Activated CD4-positive, alpha-beta T cell treated with anti-CD3 and anti-CD28 coated beads for 36 hours (primary cell): Measurements from ENCODE around the gene DHRS12. TPM values are rescaled to one million over a fixed set of nuclear protein-coding genes. Genes with fewer than 3 reads are reported as not detected.

ENCODE experiments used
- ATAC-seq: fragments of 200-7000 bp; cut with Tn5 transposase; one replicate; pipeline ENCODE4 v1.10.0; 2021; ENCODE audit warnings: mild to moderate bottlenecking, moderate library complexity
- CTCF ChIA-PET: fragments of 350-600 bp; sonication (Branson Sonifier 250); formaldehyde crosslinking; loops from one replicate; lab custom pipeline; 2021; ENCODE audit warnings: antibody characterized with exemption; lab: Charles Lee
- POLR2A ChIA-PET: fragments of 350-600 bp; sonication (Branson Sonifier 250); formaldehyde crosslinking; loops from one replicate; lab custom pipeline; 2021; ENCODE audit warnings: antibody characterized with exemption, inconsistent platforms; lab: Charles Lee
- DNase-seq: peaks from one replicate; pipeline ENCODE4 v3.0.0-alpha.2; 2020
- H3K27ac Mint-ChIP-seq: one replicate; pipeline ENCODE4 v1.8.0; 2021; ENCODE audit warnings: mixed read lengths
- H3K27me3 Mint-ChIP-seq: one replicate; pipeline ENCODE4 v1.8.0; 2021; ENCODE audit warnings: mixed read lengths
- H3K36me3 Mint-ChIP-seq: one replicate; pipeline ENCODE4 v1.8.0; 2021; ENCODE audit warnings: low read depth, mixed read lengths
- H3K4me1 Mint-ChIP-seq: one replicate; pipeline ENCODE4 v1.8.0; 2021; ENCODE audit warnings: mixed read lengths
- H3K4me3 Mint-ChIP-seq: one replicate; pipeline ENCODE4 v1.8.0; 2021; ENCODE audit warnings: mild to moderate bottlenecking, moderate library complexity, mixed read lengths
- H3K9me3 Mint-ChIP-seq: one replicate; pipeline ENCODE4 v1.8.0; 2021; ENCODE audit warnings: low read depth, mixed read lengths
- intact Hi-C, 2 experiments: fragments of 100-400 bp; cut with DNase I in 1 of 2; cut with micrococcal nuclease in 1 of 2; formaldehyde crosslinking; loops; one replicate each; pipeline versions ENCODE4 v1.14.2 to v1.15.1; 2022 to 2024; cut with DNase I, micrococcal nuclease
- total RNA-seq, 2 experiments: library from RNA; stranded (reverse); gene quantifications; one replicate each; pipeline ENCODE4 v1.2.3, GENCODE V29; 2021

The DHRS12 gene
- total RNA-seq, 2 experiments from 2014 or later, result 4.9 to 5.3 TPM

- no peak overlapping the region for H3K4me3 Mint-ChIP-seq
- peaks cover 8% of the 10 kb centered on the region for H3K36me3 Mint-ChIP-seq
- CTCF ChIA-PET, result interaction anchor here (0.6 to 1.2 kb wide), 2 partner anchors 11 to 66 kb away, joined by 3 to 4 read pairs; no protein-coding TSS in a partner anchor
- peaks cover 3% of the 10 kb centered on the region for H3K4me1 Mint-ChIP-seq
- H3K9me3 Mint-ChIP-seq, result no peaks in the 10 kb centered on the region
- POLR2A ChIA-PET, result no interaction called here
- H3K27ac Mint-ChIP-seq, result no peak overlapping the region
- intact Hi-C loops, result loop anchor here in 1 of 2 experiments (5.0 kb wide), 1 partner anchor 278 kb away; the partner anchor contains the start of gene INTS6
- peak; percentile 75 for DNase-seq
- peak; percentile 89 for ATAC-seq
- no peaks in the 10 kb centered on the region for H3K27me3 Mint-ChIP-seq
These were observed 74.0 kb downstream of the DHRS12 start for GRCh38 chr13:51729866-51730553.

DNA sequence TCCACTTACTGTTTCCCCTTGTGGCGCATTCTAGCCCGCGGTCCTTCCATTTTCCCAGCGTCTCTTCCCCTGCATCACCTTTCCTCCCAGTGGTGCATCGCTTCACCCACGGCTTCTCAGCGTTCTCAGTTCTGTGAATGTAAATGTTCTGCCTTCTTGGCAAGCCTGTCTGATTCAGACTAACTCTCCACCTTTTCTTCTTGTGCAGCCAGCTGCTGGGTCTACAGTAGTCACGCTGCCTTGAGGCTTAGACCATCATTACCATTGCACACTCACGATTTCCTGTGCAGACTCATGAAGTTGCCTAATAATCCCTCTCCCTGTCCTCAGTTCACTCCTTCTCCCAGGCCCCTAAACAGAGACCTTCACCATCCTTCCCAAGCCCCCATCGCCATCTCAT lies 75.0 kb downstream of the DHRS12 start:
- no peak overlapping the region for H3K4me3 Mint-ChIP-seq
- peaks cover 3% of the 10 kb centered on the region for H3K4me1 Mint-ChIP-seq
- peaks cover 10% of the 10 kb centered on the region for H3K36me3 Mint-ChIP-seq
- no peak overlapping the region for H3K27ac Mint-ChIP-seq
- ChIA-PET CTCF (interaction anchor here (0.6 kb wide), 1 partner anchor 65 kb away, joined by 4 read pairs; no protein-coding TSS in a partner anchor), POLR2A (no interaction called here)
- intact Hi-C loops, result loop anchor here in 1 of 2 experiments (5.0 kb wide), 1 partner anchor 277 kb away; the partner anchor contains the start of gene INTS6
- no peaks in the 10 kb centered on the region for H3K27me3 Mint-ChIP-seq
- no peak for DNase-seq
- no peak for ATAC-seq
- H3K9me3 Mint-ChIP-seq, result no peaks in the 10 kb centered on the region

DNA sequence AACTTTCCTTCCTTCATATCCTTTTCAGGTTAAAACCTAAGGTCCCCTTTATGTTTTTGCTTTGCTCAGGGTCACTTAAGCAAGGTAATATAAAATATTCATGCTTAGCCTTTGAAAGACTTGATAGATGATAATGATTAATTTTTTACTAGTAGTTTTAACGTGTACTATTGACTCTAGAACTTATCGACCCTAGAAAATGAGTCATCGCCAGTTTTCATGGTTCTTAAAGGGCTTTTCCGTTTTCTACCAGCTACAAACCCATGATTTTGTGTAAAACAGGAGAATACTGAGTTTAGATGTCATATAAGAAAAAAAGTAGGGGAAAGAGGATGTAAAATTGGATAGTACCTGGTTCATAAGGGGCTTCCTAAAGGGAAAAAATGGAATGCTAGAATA lies 75.7 kb downstream of the DHRS12 start:
- ATAC-seq, result no peak
- Mint-ChIP-seq H3K36me3 (peaks cover 13% of the 10 kb centered on the region), H3K9me3 (no peaks in the 10 kb centered on the region), H3K27me3 (no peaks in the 10 kb centered on the region), H3K27ac (no peak overlapping the region), H3K4me3 (no peak overlapping the region), H3K4me1 (peaks cover 3% of the 10 kb centered on the region)
- POLR2A ChIA-PET, result no interaction called here
- intact Hi-C loops, result loop anchor here in 1 of 2 experiments (5.0 kb wide), 1 partner anchor 276 kb away; the partner anchor contains the start of gene INTS6
- CTCF ChIA-PET, result no interaction called here
- DNase-seq, result no peak

DNA sequence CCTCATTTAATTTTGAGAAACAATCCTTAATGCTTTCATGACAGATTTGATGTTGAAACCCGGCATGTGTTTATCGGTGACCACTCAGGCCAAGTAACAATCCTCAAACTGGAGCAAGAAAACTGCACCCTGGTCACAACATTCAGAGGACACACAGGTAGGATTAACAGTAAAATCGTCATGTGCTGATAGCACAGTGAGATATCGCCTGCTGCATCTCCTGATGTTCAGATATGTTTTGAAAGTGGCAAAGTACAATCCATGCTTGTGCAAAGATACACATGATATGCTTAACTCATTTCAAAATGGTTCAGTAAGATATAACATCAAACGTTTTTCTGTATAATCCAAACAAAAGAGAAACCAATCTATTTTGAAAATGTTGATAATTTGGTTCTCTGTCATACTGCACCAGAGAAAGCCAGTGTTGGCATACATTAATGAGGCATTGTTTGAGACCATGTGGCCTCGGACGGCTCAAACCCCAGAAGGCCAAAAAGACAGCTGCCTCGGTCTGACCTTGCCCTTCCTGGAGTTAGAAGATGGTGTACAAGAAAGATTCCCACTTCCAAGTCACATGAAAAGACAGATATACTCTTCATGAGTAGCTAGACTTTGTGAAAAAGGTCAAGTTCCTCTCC lies 76.2 kb downstream of the DHRS12 start:
- peaks cover 3% of the 10 kb centered on the region for H3K4me1 Mint-ChIP-seq
- no peaks in the 10 kb centered on the region for H3K27me3 Mint-ChIP-seq
- ChIA-PET POLR2A (no interaction called here), CTCF (no interaction called here)
- intact Hi-C loops, result loop anchor here in 1 of 2 experiments (5.0 kb wide), 1 partner anchor 275 kb away; the partner anchor contains the start of gene INTS6
- no peaks in the 10 kb centered on the region for H3K9me3 Mint-ChIP-seq
- ATAC-seq (no peak), DNase-seq (no peak)
- no peak overlapping the region for H3K27ac Mint-ChIP-seq
- peaks cover 14% of the 10 kb centered on the region for H3K36me3 Mint-ChIP-seq
- H3K4me3 Mint-ChIP-seq, result no peak overlapping the region

- intact Hi-C loops, result loop anchor here in 1 of 2 experiments (5.0 kb wide), 1 partner anchor 274 kb away; the partner anchor contains the start of gene INTS6
These were observed 77.3 kb downstream of the DHRS12 start for GRCh38 chr13:51726446-51727193.

DNA sequence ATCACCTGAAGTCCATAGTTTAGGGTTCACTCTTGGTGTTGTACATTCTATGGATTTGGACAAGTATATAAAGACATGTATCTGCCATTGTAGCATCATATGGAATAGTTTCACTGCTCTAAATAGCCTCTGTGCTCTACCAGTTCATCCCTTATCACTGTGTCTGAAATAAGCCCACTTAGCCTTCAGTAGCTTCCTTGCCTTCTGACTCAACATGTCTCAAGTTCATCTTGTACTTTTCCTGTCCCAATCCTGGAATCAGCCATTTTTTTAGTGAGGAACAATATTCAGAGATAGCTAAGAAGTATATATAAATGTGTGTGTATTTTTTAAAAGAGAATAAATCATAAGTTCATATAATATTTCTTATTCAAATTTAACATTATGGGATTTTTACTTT lies 79.2 kb downstream of the DHRS12 start:
- DNase-seq (no peak), ATAC-seq (no peak)
- Mint-ChIP-seq H3K4me1 (no peaks in the 10 kb centered on the region), H3K36me3 (peaks cover 13% of the 10 kb centered on the region), H3K27me3 (no peaks in the 10 kb centered on the region), H3K9me3 (no peaks in the 10 kb centered on the region), H3K27ac (no peak overlapping the region), H3K4me3 (no peak overlapping the region)
- CTCF ChIA-PET, result interaction anchor here (0.6 kb wide), 1 partner anchor 32 kb away, joined by 4 read pairs; no protein-coding TSS in a partner anchor
- intact Hi-C loops, result loop anchor here in 1 of 2 experiments (5.0 kb wide), 1 partner anchor 272 kb away; the partner anchor contains the start of gene INTS6
- POLR2A ChIA-PET, result no interaction called here

More at GRCh38 chr13:51726446-51727193, 77.3 kb downstream of the DHRS12 start:
- peaks cover 2% of the 10 kb centered on the region for H3K4me1 Mint-ChIP-seq
- ATAC-seq, result no peak
- no peak for DNase-seq
- H3K36me3 Mint-ChIP-seq, result peaks cover 12% of the 10 kb centered on the region
- no peak overlapping the region for H3K27ac Mint-ChIP-seq
- CTCF ChIA-PET, result interaction anchor here (1.0 kb wide), 1 partner anchor 15 kb away, joined by 4 read pairs; no protein-coding TSS in a partner anchor
- H3K4me3 Mint-ChIP-seq, result no peak overlapping the region
- no peaks in the 10 kb centered on the region for H3K9me3 Mint-ChIP-seq
- no peaks in the 10 kb centered on the region for H3K27me3 Mint-ChIP-seq
- POLR2A ChIA-PET, result interaction anchor here (0.6 kb wide), 1 partner anchor 1743 kb away, joined by 6 read pairs; no protein-coding TSS in a partner anchor

DNA sequence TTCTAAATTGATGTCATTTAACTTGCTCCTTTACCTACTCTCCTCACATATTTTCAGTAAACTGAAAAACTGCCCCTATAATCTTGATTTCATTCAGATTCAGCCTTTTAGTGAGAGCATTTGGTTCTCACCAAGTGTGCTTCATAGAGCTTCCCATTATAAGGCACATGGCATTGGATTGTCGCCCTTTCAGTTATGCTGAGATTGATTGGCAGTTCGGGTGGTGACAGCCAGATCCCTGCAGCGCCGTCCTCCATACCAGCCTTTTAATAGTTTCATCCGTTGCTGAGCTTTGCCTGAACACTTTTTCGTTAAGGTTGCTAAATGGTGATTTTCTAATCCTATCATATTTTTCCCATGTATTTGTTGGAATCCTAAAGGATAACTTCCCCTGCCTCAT lies 80.4 kb downstream of the DHRS12 start:
- Mint-ChIP-seq H3K4me3 (no peak overlapping the region), H3K9me3 (no peaks in the 10 kb centered on the region), H3K4me1 (no peaks in the 10 kb centered on the region), H3K27me3 (no peaks in the 10 kb centered on the region), H3K27ac (no peak overlapping the region), H3K36me3 (peaks cover 13% of the 10 kb centered on the region)
- DNase-seq (no peak), ATAC-seq (no peak)
- CTCF ChIA-PET, result no interaction called here
- POLR2A ChIA-PET, result no interaction called here
- intact Hi-C loops, result no loop called here

DNA sequence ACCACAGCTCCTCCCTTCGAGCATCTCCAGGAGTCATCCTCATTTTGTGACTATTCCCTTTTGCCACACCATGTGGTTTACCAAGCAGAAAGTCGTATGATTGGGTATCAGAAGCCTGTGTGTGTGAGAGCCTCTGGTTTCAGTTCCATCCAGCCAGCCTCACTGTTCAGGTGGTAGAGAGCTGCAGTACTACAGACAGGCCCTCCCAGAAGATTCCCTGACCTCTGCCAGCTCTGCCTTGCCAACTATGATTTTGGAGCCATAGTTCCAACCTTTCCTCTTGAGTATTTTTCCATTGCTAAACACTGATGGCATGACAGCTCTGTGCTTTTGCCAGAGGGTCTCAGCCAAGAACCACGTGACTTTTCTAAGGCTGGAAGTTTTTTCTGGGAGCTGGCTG lies 82.5 kb downstream of the DHRS12 start:
- no peak overlapping the region for H3K27ac Mint-ChIP-seq
- ATAC-seq, result no peak

DNA sequence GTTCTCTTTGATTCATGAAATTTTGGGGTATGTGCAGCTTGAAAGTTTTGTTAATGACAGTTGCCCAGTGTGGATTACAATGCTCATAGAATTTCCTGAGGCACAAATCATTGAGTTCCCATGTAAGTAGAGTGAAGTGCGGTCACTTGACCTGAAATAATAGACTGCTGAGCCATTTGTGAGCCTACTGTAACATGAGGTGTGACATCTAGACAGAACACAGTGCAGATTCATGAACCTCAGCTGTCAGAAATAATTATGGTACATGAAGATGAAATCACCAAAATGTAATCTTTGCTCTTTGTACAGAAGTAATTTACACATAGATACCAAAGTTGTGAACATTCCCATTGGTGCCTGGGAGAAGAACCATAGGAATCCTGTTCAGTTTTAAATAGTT lies 84.6 kb downstream of the DHRS12 start:
- Mint-ChIP-seq H3K36me3 (peaks cover 6% of the 10 kb centered on the region), H3K27me3 (no peaks in the 10 kb centered on the region)
- CTCF ChIA-PET, result interaction anchor here (0.6 kb wide), 1 partner anchor 130 kb away, joined by 3 read pairs; no protein-coding TSS in a partner anchor

More for the DNA sequence above, 82.5 kb downstream of the DHRS12 start:
- Mint-ChIP-seq H3K9me3 (no peaks in the 10 kb centered on the region), H3K4me3 (no peak overlapping the region), H3K4me1 (no peaks in the 10 kb centered on the region), H3K27me3 (no peaks in the 10 kb centered on the region), H3K36me3 (peaks cover 7% of the 10 kb centered on the region)
- ChIA-PET CTCF (interaction anchor here (0.6 to 1.2 kb wide), 6 partner anchors 11 to 1113 kb away, joined by 3 to 4 read pairs (median 3); no protein-coding TSS in a partner anchor), POLR2A (no interaction called here)
- intact Hi-C loops, result no loop called here
- no peak for DNase-seq

More for the DNA sequence above, 84.6 kb downstream of the DHRS12 start:
- Mint-ChIP-seq H3K9me3 (no peaks in the 10 kb centered on the region), H3K27ac (no peak overlapping the region), H3K4me1 (no peaks in the 10 kb centered on the region), H3K4me3 (no peak overlapping the region)
- ATAC-seq (no peak), DNase-seq (no peak)
- intact Hi-C loops, result no loop called here
- POLR2A ChIA-PET, result no interaction called here
